Omental fat pad (tissue), 4 donors: ENCODE results near the gene ATP6AP1. TPM values are rescaled to one million over a fixed set of nuclear protein-coding genes. Genes with fewer than 3 reads are reported as not detected.

Source experiments
- ATAC-seq: fragments of 150-250 bp; one replicate; pipeline ENCODE4 v1.9.1; 2016; ENCODE audit warnings: mild to moderate bottlenecking, moderate library complexity; ENCODE audit not compliant: low FRiP score
- DNase-seq: peaks from one replicate; pipeline ENCODE4 v3.0.0-alpha.2; 2019; ENCODE audit warnings: low spot score
- CTCF ChIP-seq, 3 donors: fragments of 450-650 bp; IDR thresholded peaks; one replicate each; pipeline ENCODE4 v1.5.1; 2016 to 2017; ENCODE audit warnings: antibody characterized with exemption in 3 of 3, mild to moderate bottlenecking in 3 of 3, moderate library complexity in 2 of 3
- total RNA-seq, 4 donors: library from RNA; depleted of rRNA; stranded (reverse); fragments of >200 nt; gene quantifications; one replicate each; pipeline ENCODE4 v1.1.0, GENCODE V29; 2016

Gene ATP6AP1
- total RNA-seq, 4 donors from 2014 or later: 23.8 to 51.8 (median 37.2) TPM

GRCh38 chrX:154464806-154465365 lies 36.4 kb downstream of the ATP6AP1 start:
- DNase-seq: no peak
- TF ChIP-seq CTCF (IDR thresholded peaks at IDR 0.05): no peak
- ATAC-seq: no peak

GRCh38 chrX:154465601-154466000 lies 37.1 kb downstream of the ATP6AP1 start:
- no peak for ATAC-seq
- no peak for DNase-seq
- no peak for TF ChIP-seq CTCF (IDR thresholded peaks at IDR 0.05)

- ATAC-seq (no peak), DNase-seq (no peak)
- TF ChIP-seq CTCF (IDR thresholded peaks at IDR 0.05): no peak
These were observed 37.6 kb downstream of the ATP6AP1 start for GRCh38 chrX:154466036-154466435.

- no peak for TF ChIP-seq CTCF (IDR thresholded peaks at IDR 0.05)
- no peak for DNase-seq
- ATAC-seq: no peak
These were observed 38.4 kb downstream of the ATP6AP1 start for GRCh38 chrX:154466907-154467306.

GRCh38 chrX:154467556-154467955 lies 39.1 kb downstream of the ATP6AP1 start:
- no peak for ATAC-seq
- DNase-seq: no peak

GRCh38 chrX:154468217-154468616 lies 39.7 kb downstream of the ATP6AP1 start:
- DNase-seq (no peak), ATAC-seq (no peak)
- no peak for TF ChIP-seq CTCF (IDR thresholded peaks at IDR 0.05)

More at GRCh38 chrX:154467556-154467955, 39.1 kb downstream of the ATP6AP1 start:
- no peak for TF ChIP-seq CTCF (IDR thresholded peaks at IDR 0.05)

GRCh38 chrX:154469114-154469513 lies 40.6 kb downstream of the ATP6AP1 start:
- ATAC-seq (no peak), DNase-seq (no peak)
- no peak for TF ChIP-seq CTCF (IDR thresholded peaks at IDR 0.05)
